GM10847 (cell line): ENCODE data around the gene RNF215.

Source experiments
- POLR2A ChIP-seq: IDR thresholded peaks from 2 replicates; pipeline ENCODE4 v1.6.1; 2011; ENCODE audit not compliant: insufficient read length; ENCODE audit errors: extremely low read depth

The RNF215 gene

GRCh38 chr22:30386960-30387827 lies at the start of gene RNF215:
Gene RNF215 (minus strand): TSS chr22:30387411. CDS start chr22:30387313, 98 bp downstream.
- TF ChIP-seq POLR2A: no peak

- TF ChIP-seq POLR2A: no peak
Measured at GRCh38 chr22:30436196-30436595, 49.0 kb upstream of the RNF215 start.

DNA sequence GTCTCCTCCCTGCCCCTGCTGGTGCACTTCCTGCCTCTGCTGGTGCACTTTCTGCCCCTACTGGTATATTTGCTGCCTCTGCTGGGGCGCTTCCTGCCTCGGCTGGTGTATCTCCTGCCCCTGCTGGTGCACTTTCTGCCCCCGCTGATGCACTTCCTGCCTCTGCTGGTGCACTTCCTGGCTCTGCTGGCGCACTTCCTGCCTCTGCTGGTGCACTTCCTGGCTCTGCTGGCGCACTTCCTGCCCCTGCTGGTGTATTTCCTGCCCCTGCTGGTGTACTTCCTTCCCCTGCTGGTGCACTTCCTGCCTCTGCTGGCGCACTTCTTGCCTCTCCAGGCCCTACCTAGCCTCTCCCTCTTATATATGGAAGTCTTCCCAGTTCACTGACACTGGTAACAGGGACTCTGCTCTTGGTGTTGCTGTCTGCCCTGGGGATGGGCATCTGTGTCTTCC lies 48.5 kb upstream of the RNF215 start:
- TF ChIP-seq POLR2A: peak; percentile 27

- no peak for TF ChIP-seq POLR2A
Measured at GRCh38 chr22:30434843-30435242, 47.6 kb upstream of the RNF215 start.

DNA sequence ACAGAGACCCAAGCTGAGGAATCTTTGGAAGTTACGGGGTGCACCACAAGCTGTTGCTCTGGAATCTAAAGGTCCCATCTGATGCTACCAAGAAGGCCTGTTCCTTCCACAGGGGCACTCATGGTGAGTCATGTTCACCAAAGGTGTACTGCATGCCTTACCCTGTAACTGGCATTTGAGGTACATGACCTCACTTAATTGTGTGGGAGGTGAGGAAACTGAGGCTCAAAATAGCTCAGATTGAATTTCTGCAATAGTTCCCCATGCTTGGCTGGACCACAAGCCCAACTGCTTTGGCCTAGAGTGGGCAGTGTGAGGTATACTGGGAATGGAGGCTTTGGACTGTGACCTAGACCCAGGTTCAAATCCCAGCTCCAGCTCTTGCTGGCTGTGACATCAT lies 46.6 kb upstream of the RNF215 start:
- TF ChIP-seq POLR2A: no peak

DNA sequence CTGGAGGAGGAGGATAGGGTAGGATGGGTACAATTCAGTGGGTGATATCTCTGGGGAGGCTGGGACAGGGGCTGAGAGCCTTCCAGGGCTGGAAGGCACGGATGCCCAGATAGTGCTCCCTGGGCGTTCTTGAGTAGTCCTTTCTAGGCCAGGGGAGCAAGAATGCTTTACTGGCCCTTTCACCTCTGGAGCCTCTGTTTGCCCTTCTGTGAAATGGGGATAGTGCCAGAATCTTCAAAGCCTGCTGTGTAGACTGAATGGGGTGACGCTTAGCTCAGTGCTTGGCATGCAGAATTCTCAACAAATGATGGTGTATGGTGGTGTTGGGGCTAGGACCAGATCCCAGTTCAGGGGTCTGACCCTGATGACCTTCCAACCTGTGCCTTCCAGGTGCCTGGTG lies 46.0 kb upstream of the RNF215 start:
- no peak for TF ChIP-seq POLR2A

GRCh38 chr22:30432520-30432919 lies 45.3 kb upstream of the RNF215 start:
- no peak for TF ChIP-seq POLR2A

GRCh38 chr22:30432096-30432495 lies 44.9 kb upstream of the RNF215 start:
- no peak for TF ChIP-seq POLR2A

DNA sequence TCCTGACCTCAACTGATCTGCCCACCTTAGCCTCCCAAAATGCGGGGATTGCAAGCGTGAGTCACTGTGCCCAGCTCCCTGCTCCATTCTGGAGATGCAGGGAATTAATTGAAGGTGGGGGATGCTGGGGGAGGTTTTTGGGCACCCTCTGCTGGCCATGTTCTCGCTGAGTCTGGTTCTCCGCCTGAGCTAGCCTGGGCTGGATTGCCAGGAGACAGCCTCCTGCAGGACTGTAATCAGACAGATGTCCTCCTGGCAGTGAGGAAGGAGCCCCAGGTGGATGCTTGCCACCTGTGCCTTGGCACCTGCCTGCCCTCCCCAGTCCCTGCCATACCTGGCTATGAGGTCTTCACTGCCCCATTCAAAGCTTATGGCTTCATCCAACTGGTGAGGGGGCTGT lies 43.7 kb upstream of the RNF215 start:
- TF ChIP-seq POLR2A: no peak

DNA sequence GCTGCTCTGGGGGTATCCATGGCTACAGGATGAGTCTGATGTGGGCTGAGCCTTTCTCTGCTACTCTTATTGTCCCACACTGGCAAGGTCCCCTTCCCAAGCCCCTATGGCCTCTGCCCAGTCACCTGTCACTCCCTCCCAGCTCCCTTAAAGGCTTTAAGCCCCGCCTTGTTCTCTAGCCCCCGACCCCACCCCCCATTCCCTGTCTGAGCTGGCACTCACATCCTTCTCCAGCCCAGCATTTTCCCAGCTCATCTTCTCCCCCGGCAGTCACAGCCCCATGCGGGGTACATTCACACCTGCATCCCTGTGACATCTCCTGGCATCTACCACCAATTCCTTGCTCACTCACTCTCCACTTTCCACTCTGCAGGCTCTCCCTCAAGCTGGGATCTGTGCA lies 42.7 kb upstream of the RNF215 start:
- TF ChIP-seq POLR2A: no peak

DNA sequence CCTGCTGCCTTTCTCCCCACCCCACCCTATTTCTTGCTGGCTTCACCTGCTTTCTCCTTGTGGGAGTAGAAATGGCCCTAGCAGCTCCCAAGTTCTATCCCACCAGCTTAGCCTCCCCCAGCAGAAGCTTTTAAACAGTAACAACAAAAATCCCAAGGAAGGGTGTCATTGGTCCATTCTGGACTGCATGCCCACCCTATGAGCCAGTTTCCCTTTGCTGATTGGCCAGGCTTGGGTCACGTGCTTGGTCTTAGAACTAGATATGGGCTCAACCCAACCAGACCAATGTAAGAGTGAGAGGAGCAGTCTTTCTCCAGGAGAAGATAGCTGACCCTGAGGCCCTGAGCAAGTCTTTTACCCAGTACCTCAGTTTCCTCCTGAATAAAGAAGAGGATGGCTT lies 40.7 kb upstream of the RNF215 start:
- TF ChIP-seq POLR2A: no peak

DNA sequence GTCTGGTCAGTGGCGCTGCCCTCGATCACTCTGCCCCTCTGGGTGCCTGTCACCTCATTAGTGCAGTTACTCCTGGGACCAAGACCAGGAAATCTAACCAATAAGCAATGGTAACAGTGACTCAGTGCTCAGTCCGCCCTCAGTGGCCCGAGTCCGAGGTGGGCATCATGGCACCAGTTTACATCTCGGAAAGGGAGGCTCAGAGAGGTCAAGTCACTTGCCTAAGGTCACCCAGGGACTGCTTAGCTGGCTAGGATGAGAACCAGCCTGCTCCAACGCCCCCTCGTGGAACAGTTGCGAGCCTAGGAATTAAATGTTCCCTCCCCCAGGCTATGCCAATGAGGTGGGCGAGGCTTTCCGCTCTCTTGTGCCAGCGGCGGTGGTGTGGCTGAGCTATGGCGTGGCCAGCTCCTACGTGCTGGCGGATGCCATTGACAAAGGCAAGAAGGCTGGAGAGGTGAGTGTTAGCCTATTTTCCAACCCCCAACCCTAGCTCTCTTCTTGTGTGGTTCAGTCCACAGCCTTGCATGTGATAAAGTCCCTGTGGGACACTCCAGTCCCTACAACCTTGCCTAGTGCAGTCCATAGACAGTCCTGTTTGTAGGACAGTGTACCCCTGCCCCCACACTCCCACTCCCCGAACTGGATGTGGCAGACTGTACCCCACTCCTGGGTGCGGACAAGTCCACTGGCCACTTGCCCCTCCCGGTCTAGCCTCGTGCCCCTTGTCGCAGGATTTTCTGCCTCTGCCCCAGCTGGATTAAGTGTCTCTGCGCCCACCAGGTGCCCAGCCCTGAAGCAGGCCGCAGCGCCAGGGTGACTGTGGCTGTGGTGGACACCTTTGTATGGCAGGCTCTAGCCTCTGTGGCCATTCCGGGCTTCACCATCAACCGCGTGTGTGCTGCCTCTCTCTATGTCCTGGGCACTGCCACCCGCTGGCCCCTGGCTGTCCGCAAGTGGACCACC lies 39.5 kb upstream of the RNF215 start:
- TF ChIP-seq POLR2A: no peak

DNA sequence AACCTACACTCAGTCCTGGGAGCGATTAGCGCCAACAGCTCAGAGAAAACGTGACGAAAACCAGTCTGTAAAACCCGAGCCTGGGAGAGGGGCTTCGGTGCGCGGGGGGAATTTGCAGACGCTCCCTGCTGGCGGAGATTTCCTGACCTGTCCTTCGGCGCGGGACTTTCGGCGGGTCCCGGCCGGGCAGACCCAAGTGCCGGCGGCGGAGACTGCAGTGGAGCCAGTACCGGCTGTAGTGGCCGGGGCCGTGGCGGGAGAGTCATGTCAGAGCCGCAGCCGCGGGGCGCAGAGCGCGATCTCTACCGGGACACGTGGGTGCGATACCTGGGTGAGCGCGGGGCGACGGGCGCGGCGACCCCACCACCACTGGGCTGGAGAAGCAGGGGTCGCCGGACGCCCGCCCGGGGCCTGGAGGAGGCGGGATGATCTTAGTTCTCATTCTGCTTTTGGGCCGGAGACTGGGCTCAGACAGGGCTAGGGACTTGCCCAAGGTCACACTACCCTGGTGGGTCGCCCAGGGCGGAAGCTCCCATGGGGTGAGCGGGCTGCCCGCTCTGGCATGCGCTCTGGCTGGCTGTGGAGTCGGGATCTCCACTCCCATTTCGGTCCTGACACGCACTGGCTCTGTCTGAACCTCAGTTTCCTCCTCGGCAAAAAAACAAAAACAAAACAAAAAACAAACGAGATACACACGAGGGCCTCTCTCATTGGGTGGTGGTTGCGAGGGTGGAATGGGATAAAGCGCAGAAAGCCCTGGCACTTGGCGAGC lies 38.6 kb upstream of the RNF215 start, which contains the start of gene MTFP1:
Gene MTFP1, plus strand, starts transcription at position 153 of the 772 bp plus-strand sequence. Its CDS starts 112 bp downstream, at position 265.
- peak; percentile 47 for TF ChIP-seq POLR2A

- TF ChIP-seq POLR2A: no peak
Measured at GRCh38 chr22:30425327-30425615, 38.1 kb upstream of the RNF215 start.
